IPS-20b (cell line): Measurements from ENCODE around the gene MKRN2OS.
"Not testable (repeated sequence)": the region's sequence is repeated elsewhere in the genome, so short reads cannot be mapped to it uniquely, and the experiment has no call there.

ENCODE experiments used
- H3K27ac ChIP-seq: one replicate; pipeline ENCODE4 v1.5.1; 2013; ENCODE audit warnings: low read length
- H3K27me3 ChIP-seq: 2 replicates; pipeline ENCODE4 v1.6.1; 2013; ENCODE audit warnings: mild to moderate bottlenecking, low read length, inconsistent platforms; ENCODE audit not compliant: insufficient read depth
- H3K36me3 ChIP-seq: 2 replicates; pipeline ENCODE4 v1.6.1; 2013; ENCODE audit warnings: low read depth, mild to moderate bottlenecking, inconsistent platforms, low read length, moderate library complexity; ENCODE audit not compliant: insufficient read depth
- H3K4me1 ChIP-seq: 2 replicates; pipeline ENCODE4 v1.6.1; 2013; ENCODE audit warnings: mild to moderate bottlenecking, control low read depth, inconsistent platforms, low read length, moderate library complexity; ENCODE audit not compliant: insufficient read depth
- H3K4me3 ChIP-seq: 2 replicates; pipeline ENCODE4 v1.5.1; 2013; ENCODE audit warnings: mild to moderate bottlenecking, low read length, inconsistent platforms
- H3K9ac ChIP-seq: 2 replicates; pipeline ENCODE4 v1.6.1; 2013; ENCODE audit warnings: low read depth, mild to moderate bottlenecking, inconsistent platforms, low read length, moderate library complexity
- H3K9me3 ChIP-seq: 2 replicates; pipeline ENCODE4 v1.6.1; 2013; ENCODE audit warnings: mild to moderate bottlenecking, low read depth, low read length, inconsistent platforms; ENCODE audit not compliant: insufficient read depth

The MKRN2OS gene

DNA sequence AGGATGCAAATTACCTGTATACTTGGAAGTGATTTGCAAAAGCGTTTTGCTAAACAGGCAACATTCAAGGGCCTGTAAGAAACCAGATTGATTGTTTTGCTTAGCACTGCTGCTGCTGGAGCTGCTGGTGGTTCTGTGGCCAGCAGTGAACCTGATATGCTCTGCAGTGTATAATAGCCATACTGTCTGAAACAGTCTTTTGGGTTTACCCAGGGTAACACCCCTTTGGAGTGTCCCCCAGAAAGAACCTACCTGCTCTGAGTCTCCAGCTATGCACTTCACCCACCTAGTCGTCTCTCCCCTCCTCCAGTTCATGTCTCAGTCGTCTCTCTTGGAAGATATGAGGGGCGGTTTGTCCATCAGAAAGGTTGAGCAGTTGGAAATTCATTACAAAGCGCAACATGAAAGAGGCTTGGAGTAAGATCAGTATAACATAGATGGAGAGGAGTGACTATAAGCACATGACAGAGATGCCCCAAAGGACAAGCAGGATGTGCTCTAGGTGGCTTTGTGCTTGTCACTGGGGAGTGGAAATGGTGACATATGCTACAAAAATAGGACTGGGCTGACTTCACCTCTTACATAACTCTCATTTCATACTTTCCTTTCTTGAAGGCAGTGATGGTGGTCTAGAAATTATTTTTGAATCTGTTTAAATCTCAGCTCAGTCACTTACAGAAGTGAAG lies 15.3 kb upstream of the MKRN2OS start:
- H3K9ac ChIP-seq = no peak overlapping the region
- H3K36me3 ChIP-seq = no peaks in the 10 kb centered on the region
- H3K27me3 ChIP-seq = no peaks in the 10 kb centered on the region
- H3K4me1 ChIP-seq = peaks cover 19% of the 10 kb centered on the region
- no peaks in the 10 kb centered on the region for H3K9me3 ChIP-seq
- no peak overlapping the region for H3K4me3 ChIP-seq
- H3K27ac ChIP-seq = no peak overlapping the region

DNA sequence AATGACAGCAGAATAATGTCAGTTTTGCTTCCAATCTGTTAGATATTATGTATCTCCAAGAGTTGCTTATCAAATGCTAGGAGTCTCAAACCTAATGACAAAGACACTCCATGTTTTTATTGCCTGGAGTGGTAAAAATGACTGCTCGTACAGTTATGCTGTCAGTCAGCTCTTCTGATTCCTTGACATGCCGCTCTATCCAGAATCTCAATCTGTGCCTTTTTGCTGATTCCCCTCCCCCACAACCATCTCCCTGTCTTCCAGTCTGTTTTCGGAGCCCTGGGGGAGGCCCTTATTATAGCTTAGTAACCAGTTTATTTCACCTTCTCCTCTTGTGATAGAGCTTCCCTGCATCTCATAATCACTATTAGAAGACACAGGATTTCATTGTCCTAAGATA lies 14.2 kb upstream of the MKRN2OS start:
- Histone ChIP-seq H3K27ac (no peak overlapping the region), H3K4me3 (no peak overlapping the region), H3K4me1 (peaks cover 19% of the 10 kb centered on the region), H3K27me3 (peaks cover 3% of the 10 kb centered on the region; the same call in 1 of the 2 replicates), H3K36me3 (no peaks in the 10 kb centered on the region), H3K9ac (no peak overlapping the region), H3K9me3 (no peaks in the 10 kb centered on the region)

DNA sequence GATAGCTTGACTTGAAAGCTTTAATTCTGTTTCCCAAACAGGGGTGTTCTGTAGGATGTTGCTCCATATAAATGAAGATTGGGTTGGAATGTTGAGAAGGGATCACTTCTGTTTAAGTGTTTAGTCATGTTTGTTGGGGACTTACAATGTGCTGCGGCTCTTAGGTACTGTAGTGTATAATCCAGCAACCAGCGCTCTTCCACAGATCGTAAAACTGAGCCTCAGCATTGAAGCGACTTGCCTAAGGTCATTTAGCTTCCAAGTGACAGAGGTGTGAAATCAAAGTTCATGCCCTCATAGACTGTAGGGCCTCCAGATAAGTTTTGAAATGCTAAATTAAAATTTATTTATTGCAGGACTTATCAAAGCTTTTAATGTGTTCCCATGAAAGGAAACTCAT lies 13.4 kb upstream of the MKRN2OS start:
- Histone ChIP-seq H3K4me1 (peaks cover 19% of the 10 kb centered on the region), H3K9ac (peak overlapping the region; percentile 93; the same call in 1 of the 2 replicates), H3K36me3 (no peaks in the 10 kb centered on the region), H3K9me3 (no peaks in the 10 kb centered on the region), H3K27me3 (peaks cover 3% of the 10 kb centered on the region; the same call in 1 of the 2 replicates), H3K27ac (no peak overlapping the region), H3K4me3 (peak overlapping the region; percentile 98)

DNA sequence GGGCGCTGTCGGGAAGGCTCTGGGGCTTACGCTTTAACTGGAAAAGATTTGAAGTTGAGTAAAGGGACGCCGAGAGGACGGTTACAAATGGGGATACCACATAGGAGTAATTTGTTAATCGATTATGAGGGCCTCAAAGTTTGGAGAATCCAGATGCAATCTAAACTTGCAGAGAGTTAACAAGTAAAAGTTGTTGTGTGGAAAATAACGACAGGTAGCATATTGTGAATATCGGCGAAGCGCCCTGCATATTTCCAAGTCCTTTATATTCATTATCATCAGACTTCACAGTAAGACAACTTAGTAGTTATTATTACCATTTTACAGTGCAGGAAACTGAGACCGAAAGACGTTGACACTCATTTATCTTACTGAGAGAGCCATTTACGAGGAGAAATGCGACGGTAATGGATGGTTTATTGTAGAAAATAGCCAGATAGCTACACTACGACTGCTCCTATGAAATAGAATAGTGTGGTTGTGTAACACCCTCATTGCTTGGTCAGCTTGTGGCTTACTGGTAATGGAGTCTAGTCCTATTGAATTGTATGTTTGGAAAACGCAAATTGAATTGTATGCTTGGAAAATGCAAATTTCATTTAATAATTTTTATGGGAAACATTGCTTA lies 12.3 kb upstream of the MKRN2OS start:
- H3K4me3 ChIP-seq = peak overlapping the region; percentile 98
- peaks cover 3% of the 10 kb centered on the region; the same call in 1 of the 2 replicates for H3K27me3 ChIP-seq
- no peaks in the 10 kb centered on the region for H3K36me3 ChIP-seq
- peak overlapping the region; percentile 62 for H3K27ac ChIP-seq
- H3K4me1 ChIP-seq = peaks cover 16% of the 10 kb centered on the region
- no peaks in the 10 kb centered on the region for H3K9me3 ChIP-seq
- peak overlapping the region; percentile 93 for H3K9ac ChIP-seq

DNA sequence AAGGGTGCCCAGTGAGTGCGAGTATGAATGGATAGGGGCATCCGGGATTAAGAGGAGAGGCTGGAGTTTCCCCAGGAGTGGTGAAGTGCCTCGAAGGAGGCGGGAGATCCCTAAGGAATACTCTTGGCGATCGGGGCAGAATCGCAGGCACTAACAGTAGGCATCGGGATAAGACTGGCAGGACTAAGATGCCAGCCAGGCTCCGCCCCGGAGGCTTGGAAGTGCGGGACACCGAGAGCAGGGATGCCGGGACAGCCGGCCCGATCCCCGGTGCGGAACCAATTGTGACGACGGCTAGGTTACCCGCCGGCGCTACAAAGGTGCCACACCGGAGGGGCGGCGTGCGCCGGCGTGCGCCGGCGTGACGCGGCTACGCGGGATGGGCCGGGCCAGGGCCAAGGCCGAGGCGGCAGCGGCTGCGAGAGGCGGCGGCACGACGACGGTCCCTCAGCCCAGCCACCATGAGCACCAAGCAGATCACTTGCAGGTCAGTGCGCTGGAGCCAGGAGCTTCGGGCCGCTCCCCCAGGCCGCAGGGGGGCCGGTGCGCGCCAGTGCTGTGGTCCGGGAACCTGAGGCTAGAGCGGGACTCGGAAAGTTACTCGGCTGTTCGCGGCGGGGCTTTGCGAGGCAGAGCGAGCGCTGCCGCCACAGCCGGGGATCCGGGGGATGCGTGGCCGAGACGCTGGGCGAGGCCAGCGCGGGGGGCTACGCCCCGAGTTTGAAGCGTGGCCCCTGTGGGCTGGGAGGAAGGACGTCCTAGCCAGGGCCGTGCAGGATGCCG lies 11.6 kb upstream of the MKRN2OS start, which contains the start of gene MKRN2:
Gene MKRN2 (plus strand): TSS at position 398 of the 783 bp plus-strand sequence. CDS start 64 bp downstream, at position 462.
- peak within 1 kb of the TSS; percentile 98 for H3K4me3 ChIP-seq
- H3K9ac ChIP-seq = peak within 1 kb of the TSS; percentile 93
- peaks cover 16% of the 10 kb centered on the region for H3K4me1 ChIP-seq
- no peaks in the 10 kb centered on the region for H3K9me3 ChIP-seq
- H3K27ac ChIP-seq = peak within 1 kb of the TSS; percentile 62
- peaks cover 3% of the 10 kb centered on the region; the same call in 1 of the 2 replicates for H3K27me3 ChIP-seq
- H3K36me3 ChIP-seq = no peaks in the 10 kb centered on the region

DNA sequence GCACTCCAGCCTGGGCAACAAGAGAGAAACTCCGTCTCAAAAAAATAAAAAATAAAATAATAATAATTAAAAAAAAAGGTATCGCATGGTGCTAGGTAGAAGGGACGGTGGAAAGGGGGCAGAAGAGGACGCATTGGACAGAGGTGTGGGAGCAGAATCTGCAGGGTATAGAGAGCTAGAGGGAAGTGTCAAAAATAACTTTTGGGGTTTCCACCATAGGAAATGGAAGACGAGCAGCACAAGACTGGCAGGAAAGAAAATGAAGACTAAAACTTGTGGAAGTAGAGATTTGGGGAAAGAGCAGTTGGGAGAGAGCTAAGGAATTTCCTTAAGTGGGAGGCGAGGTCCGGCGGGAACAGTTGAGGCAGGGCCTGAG lies 11.0 kb upstream of the MKRN2OS start:
- peak overlapping the region; percentile 98 for H3K4me3 ChIP-seq
- H3K4me1 ChIP-seq = peaks cover 16% of the 10 kb centered on the region
- H3K36me3 ChIP-seq = no peaks in the 10 kb centered on the region
- H3K9ac ChIP-seq = peak overlapping the region; percentile 93
- no peaks in the 10 kb centered on the region for H3K9me3 ChIP-seq
- no peak overlapping the region for H3K27ac ChIP-seq
- peaks cover 3% of the 10 kb centered on the region; the same call in 1 of the 2 replicates for H3K27me3 ChIP-seq

DNA sequence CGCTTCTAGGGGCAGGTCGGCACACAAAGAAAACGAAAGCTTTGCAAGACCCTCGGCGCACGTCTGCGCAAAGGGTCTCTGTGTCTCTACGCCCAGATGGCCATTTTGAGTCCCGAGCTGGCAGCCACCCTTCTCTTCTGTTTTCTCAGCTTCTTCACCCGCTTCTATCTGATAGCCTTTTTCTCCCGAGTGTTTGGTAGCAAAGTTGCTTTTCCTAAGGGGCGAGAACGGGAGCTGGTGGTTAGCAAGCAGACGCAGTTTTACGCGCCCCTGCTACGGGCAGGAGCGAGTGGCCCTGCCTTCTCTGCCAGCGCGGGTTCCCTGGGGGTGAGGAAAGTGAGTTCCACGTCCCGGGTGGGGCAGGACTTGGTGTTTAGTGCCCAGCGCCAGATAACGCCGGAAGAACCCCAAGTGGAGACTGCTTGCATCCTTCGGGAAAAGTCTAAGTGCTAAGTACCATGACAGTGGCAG lies 8.7 kb upstream of the MKRN2OS start:
- Histone ChIP-seq H3K27ac (no peak overlapping the region), H3K36me3 (no peaks in the 10 kb centered on the region), H3K4me3 (peak overlapping the region; percentile 57; the same call in 1 of the 2 replicates), H3K9ac (peak overlapping the region; percentile 57; the same call in 1 of the 2 replicates), H3K27me3 (peaks cover 9% of the 10 kb centered on the region; the same call in 1 of the 2 replicates), H3K4me1 (peaks cover 11% of the 10 kb centered on the region), H3K9me3 (no peaks in the 10 kb centered on the region)

DNA sequence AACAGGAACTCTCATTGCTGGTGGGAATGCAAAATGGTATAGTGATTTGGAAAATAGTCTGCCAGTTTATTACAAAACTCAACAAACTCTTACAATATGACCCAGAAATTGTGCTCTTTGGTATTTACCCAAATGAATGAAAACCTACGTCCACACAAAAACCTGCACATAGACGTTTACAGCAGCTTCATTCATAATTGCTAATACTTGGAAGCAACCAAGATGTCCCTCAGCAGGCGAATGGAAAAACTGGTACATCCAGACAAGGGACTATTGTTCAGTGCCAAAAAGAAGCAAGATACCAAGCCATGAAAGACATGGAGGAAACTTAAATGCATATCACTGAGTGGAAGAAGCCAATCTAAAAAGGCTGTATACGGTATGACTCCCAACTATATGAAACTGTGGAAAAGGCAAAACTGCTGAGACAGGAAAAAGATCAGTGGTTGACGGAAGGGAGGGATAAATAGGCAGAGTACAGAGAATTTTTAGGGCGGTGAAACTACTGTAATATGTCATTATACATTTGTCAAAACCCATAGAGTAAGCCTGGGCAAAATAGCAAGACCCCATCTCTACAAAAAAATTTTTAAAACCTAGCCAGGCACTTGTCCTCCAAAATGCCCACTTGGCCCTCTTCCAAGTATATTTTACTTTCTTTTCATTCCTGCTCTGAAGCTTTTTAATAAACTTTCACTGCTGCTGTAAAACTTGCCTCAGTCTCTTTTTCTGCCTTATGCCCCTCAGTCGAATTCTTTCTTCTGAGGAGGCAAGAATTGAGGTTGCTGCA lies 4.9 kb upstream of the MKRN2OS start:
- Histone ChIP-seq H3K27ac (no peak overlapping the region), H3K36me3 (no peaks in the 10 kb centered on the region), H3K27me3 (peaks cover 6% of the 10 kb centered on the region; the same call in 1 of the 2 replicates), H3K9me3 (no peaks in the 10 kb centered on the region), H3K4me1 (peaks cover 4% of the 10 kb centered on the region; the same call in 1 of the 2 replicates), H3K4me3 (no peak overlapping the region), H3K9ac (no peak overlapping the region)

DNA sequence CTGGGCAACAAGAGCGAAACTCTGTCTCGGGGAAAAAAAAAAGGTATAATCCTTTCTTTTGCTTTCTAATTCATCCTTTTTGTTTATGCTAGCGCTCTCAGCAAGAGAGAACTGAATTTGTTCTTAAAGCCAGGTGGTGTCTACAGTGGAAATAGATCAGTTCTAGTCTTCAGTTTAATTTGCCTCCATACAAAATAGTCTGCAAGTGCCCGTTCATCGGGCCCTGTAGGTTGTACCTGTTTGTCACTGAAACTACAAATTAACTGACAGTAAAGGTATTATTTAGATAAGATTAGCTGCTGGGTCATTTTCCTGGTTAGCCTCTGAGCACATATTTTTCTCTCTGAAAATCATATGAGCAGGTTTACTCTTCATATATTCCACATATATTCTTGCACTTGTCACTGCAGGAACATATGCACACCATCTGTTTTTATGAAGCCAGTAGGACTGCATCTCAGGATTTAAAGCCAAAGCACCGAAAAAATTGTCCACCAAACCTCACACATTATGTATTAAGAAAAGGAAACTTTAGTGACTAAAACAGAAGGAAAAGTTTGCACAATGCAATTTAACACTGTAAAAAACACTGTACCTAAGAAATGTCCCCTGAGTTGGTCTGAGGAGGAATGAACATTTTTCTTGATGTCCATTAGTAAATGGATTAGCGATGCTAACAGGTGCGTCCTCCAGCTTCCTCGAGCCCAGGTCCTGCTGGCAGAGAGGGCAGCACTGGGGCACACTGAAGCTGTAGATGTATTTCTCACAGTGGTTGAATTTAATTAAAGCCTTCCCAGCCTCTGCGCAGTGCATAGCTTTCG lies 437 bp downstream of the MKRN2OS start:
- H3K27me3 ChIP-seq = peaks cover 2% of the 10 kb centered on the region; the same call in 1 of the 2 replicates
- H3K9me3 ChIP-seq = no peaks in the 10 kb centered on the region
- peak overlapping the region; percentile 45; the same call in 1 of the 2 replicates for H3K9ac ChIP-seq
- H3K36me3 ChIP-seq = peaks cover 5% of the 10 kb centered on the region; the same call in 1 of the 2 replicates
- peak overlapping the region; percentile 44; the same call in 1 of the 2 replicates for H3K4me3 ChIP-seq
- no peak overlapping the region for H3K27ac ChIP-seq
- peaks cover 11% of the 10 kb centered on the region; the same call in 1 of the 2 replicates for H3K4me1 ChIP-seq

DNA sequence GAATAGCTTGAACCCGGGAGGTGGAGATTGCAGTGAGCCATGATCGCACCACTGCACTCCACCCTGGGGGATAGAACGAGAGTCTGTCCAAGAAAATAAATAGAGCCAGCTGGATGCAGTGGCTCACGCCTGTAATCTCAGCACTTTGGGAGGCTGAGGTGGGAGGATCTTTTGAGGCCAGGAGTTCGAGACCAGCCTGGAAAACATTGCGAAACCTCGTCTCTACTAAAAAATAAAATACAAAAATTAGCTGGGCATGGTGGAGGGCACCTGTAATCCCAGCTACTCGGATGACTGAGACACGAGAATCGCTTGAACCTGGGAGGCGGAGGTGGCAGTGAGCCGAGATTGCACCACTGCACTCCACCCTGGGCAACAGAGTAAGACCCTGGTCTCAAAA lies 1.8 kb downstream of the MKRN2OS start:
- not testable (repeated sequence) for H3K27me3 ChIP-seq, H3K9me3 ChIP-seq, H3K4me3 ChIP-seq, H3K27ac ChIP-seq, H3K36me3 ChIP-seq, H3K9ac ChIP-seq
- H3K4me1 ChIP-seq = peaks cover 11% of the 10 kb centered on the region; the same call in 1 of the 2 replicates
